Astrocyte (in vitro differentiated cells and primary cell): Measurements from ENCODE around the gene FRS2. TPM values are rescaled to one million over a fixed set of nuclear protein-coding genes. Genes with fewer than 3 reads are reported as not detected.

Experiments
- DNase-seq: peaks from one replicate; pipeline ENCODE4 v3.0.0-alpha.2; 2010; ENCODE audit warnings: low read depth
- FAIRE-seq: peaks from 2 replicates; lab custom pipeline; 2011; peaks lifted over from hg19 to GRCh38; lab: Jason Lieb, UNC
- H2AFZ ChIP-seq: 2 replicates; pipeline ENCODE4 v1.6.0; 2012; ENCODE audit warnings: low read depth, low read length, inconsistent platforms
- H3K27ac ChIP-seq: 2 replicates; pipeline ENCODE4 v1.5.1; 2011; ENCODE audit warnings: low read depth, low read length, inconsistent platforms
- H3K27me3 ChIP-seq: 2 replicates; pipeline ENCODE4 v1.6.0; 2011; ENCODE audit warnings: low read length, inconsistent platforms; ENCODE audit not compliant: insufficient read depth
- H3K36me3 ChIP-seq: 2 replicates; pipeline ENCODE4 v1.5.1; 2011; ENCODE audit warnings: low read length, inconsistent platforms; ENCODE audit not compliant: insufficient read depth
- H3K4me1 ChIP-seq: 2 replicates; pipeline ENCODE4 v1.5.1; 2011; ENCODE audit warnings: low read length, inconsistent platforms; ENCODE audit not compliant: insufficient read depth
- H3K4me2 ChIP-seq: 2 replicates; pipeline ENCODE4 v1.6.0; 2012; ENCODE audit warnings: low read length, inconsistent platforms
- H3K4me3 ChIP-seq: 2 replicates; pipeline ENCODE4 v1.5.1; 2011; ENCODE audit warnings: low read depth, mild to moderate bottlenecking, low read length, inconsistent platforms; ENCODE audit not compliant: insufficient read depth
- H3K79me2 ChIP-seq: 2 replicates; pipeline ENCODE4 v1.6.0; 2012; ENCODE audit warnings: mild to moderate bottlenecking, low read length, inconsistent platforms; ENCODE audit not compliant: insufficient read depth
- H3K9ac ChIP-seq: 2 replicates; pipeline ENCODE4 v1.6.0; 2012; ENCODE audit warnings: mild to moderate bottlenecking, low read length, inconsistent platforms
- H3K9me3 ChIP-seq: 2 replicates; pipeline ENCODE4 v1.5.1; 2012; ENCODE audit warnings: low read depth, mild to moderate bottlenecking, low read length, inconsistent platforms; ENCODE audit not compliant: insufficient read depth
- H4K20me1 ChIP-seq: 2 replicates; pipeline ENCODE4 v1.6.0; 2012; ENCODE audit warnings: low read length, inconsistent platforms; ENCODE audit not compliant: insufficient read depth
- H3K27ac Mint-ChIP-seq: one replicate; pipeline ENCODE4 v1.8.0; 2021; ENCODE audit warnings: mild to moderate bottlenecking, mixed read lengths; ENCODE audit not compliant: unreplicated experiment
- H3K27me3 Mint-ChIP-seq: one replicate; pipeline ENCODE4 v1.8.0; 2021; ENCODE audit warnings: low read depth, mixed read lengths; ENCODE audit not compliant: unreplicated experiment
- H3K36me3 Mint-ChIP-seq: one replicate; pipeline ENCODE4 v1.8.0; 2021; ENCODE audit warnings: low read depth, mixed read lengths; ENCODE audit not compliant: unreplicated experiment
- H3K4me1 Mint-ChIP-seq: one replicate; pipeline ENCODE4 v1.8.0; 2021; ENCODE audit warnings: low read depth, mixed read lengths; ENCODE audit not compliant: unreplicated experiment
- H3K4me3 Mint-ChIP-seq: one replicate; pipeline ENCODE4 v1.8.0; 2021; ENCODE audit warnings: mild to moderate bottlenecking, moderate library complexity, mixed read lengths; ENCODE audit not compliant: unreplicated experiment
- H3K9me3 Mint-ChIP-seq: one replicate; pipeline ENCODE4 v1.8.0; 2021; ENCODE audit warnings: mild to moderate bottlenecking, mixed read lengths; ENCODE audit not compliant: unreplicated experiment
- CTCF ChIP-seq: IDR thresholded peaks from 2 replicates; pipeline ENCODE4 v1.5.1; 2011; ENCODE audit warnings: low read depth, mild to moderate bottlenecking, inconsistent platforms, low read length, moderate library complexity; ENCODE audit not compliant: insufficient read depth
- EZH2 ChIP-seq: IDR thresholded peaks from 2 replicates; pipeline ENCODE4 v1.6.1; 2012; ENCODE audit warnings: mild to moderate bottlenecking, low read length, inconsistent platforms; ENCODE audit not compliant: insufficient read depth
- total RNA-seq: library from RNA; stranded (reverse); gene quantifications from 2 replicates; pipeline ENCODE4 v1.2.1, GENCODE V29; 2021

Gene FRS2
- total RNA-seq, 1 donor from 2014 or later = 60.9 TPM

GRCh38 chr12:69553628-69554248 lies 83.5 kb downstream of the FRS2 start:
- no peak for FAIRE-seq

GRCh38 chr12:69555461-69555860 lies 85.3 kb downstream of the FRS2 start:
- peak; percentile 94 for DNase-seq
- peaks cover 17% of the 10 kb centered on the region for H3K4me1 Mint-ChIP-seq
- H3K9me3 Mint-ChIP-seq = no peaks in the 10 kb centered on the region
- H3K4me3 ChIP-seq = no peak overlapping the region
- peaks cover 53% of the 10 kb centered on the region for H3K79me2 ChIP-seq
- H3K4me1 ChIP-seq = peaks cover 11% of the 10 kb centered on the region
- H3K27ac Mint-ChIP-seq = peak overlapping the region; percentile 81
- no peaks in the 10 kb centered on the region for H3K9me3 ChIP-seq
- no peaks in the 10 kb centered on the region for H3K27me3 Mint-ChIP-seq
- TF ChIP-seq EZH2 (no peak), CTCF (no peak)
- H3K36me3 ChIP-seq = no peaks in the 10 kb centered on the region
- peak overlapping the region; percentile 4 for H3K9ac ChIP-seq
- peak; percentile 84 for FAIRE-seq
- H3K27ac ChIP-seq = peak overlapping the region; percentile 71
- H3K27me3 ChIP-seq = no peaks in the 10 kb centered on the region
- H4K20me1 ChIP-seq = peaks cover 4% of the 10 kb centered on the region
- H3K4me3 Mint-ChIP-seq = no peak overlapping the region
- H2AFZ ChIP-seq = no peak overlapping the region
- H3K36me3 Mint-ChIP-seq = no peaks in the 10 kb centered on the region
- H3K4me2 ChIP-seq = peak overlapping the region; percentile 12

More at GRCh38 chr12:69553628-69554248, 83.5 kb downstream of the FRS2 start:
- Mint-ChIP-seq H3K27me3 (no peaks in the 10 kb centered on the region), H3K4me3 (no peak overlapping the region), H3K36me3 (peaks cover 2% of the 10 kb centered on the region), H3K9me3 (no peaks in the 10 kb centered on the region), H3K27ac (peak overlapping the region; percentile 8), H3K4me1 (peaks cover 17% of the 10 kb centered on the region)
- DNase-seq = peak; percentile 70
- H3K36me3 ChIP-seq = no peaks in the 10 kb centered on the region
- peaks cover 11% of the 10 kb centered on the region for H3K4me1 ChIP-seq
- no peaks in the 10 kb centered on the region for H3K27me3 ChIP-seq
- peaks cover 43% of the 10 kb centered on the region for H3K79me2 ChIP-seq
- H3K4me3 ChIP-seq = no peak overlapping the region
- H3K4me2 ChIP-seq = no peak overlapping the region
- H2AFZ ChIP-seq = no peak overlapping the region
- H3K9ac ChIP-seq = no peak overlapping the region
- H3K9me3 ChIP-seq = no peaks in the 10 kb centered on the region
- no peak for TF ChIP-seq EZH2
- no peak for TF ChIP-seq CTCF
- peak overlapping the region; percentile 15 for H3K27ac ChIP-seq
- peaks cover 8% of the 10 kb centered on the region for H4K20me1 ChIP-seq

GRCh38 chr12:69556383-69556782 lies 86.2 kb downstream of the FRS2 start:
- Mint-ChIP-seq H3K9me3 (no peaks in the 10 kb centered on the region), H3K4me1 (peaks cover 17% of the 10 kb centered on the region), H3K27ac (peak overlapping the region; percentile 83), H3K36me3 (no peaks in the 10 kb centered on the region), H3K27me3 (no peaks in the 10 kb centered on the region), H3K4me3 (no peak overlapping the region)
- H3K27ac ChIP-seq = peak overlapping the region; percentile 68
- no peak overlapping the region for H3K9ac ChIP-seq
- H3K27me3 ChIP-seq = no peaks in the 10 kb centered on the region
- H3K9me3 ChIP-seq = no peaks in the 10 kb centered on the region
- FAIRE-seq (no peak), DNase-seq (no peak)
- no peak for TF ChIP-seq CTCF
- no peak for TF ChIP-seq EZH2
- no peak overlapping the region for H3K4me3 ChIP-seq
- H3K79me2 ChIP-seq = peaks cover 60% of the 10 kb centered on the region
- H4K20me1 ChIP-seq = peaks cover 4% of the 10 kb centered on the region
- H3K4me2 ChIP-seq = no peak overlapping the region
- no peaks in the 10 kb centered on the region for H3K36me3 ChIP-seq
- no peak overlapping the region for H2AFZ ChIP-seq
- peaks cover 11% of the 10 kb centered on the region for H3K4me1 ChIP-seq
